DND-41 (cell line): ENCODE data around the gene EHD3.

Source experiments
- CTCF ChIP-seq: IDR thresholded peaks from 2 replicates; pipeline ENCODE4 v1.5.1; 2012; ENCODE audit warnings: borderline replicate concordance, low read length, moderate library complexity, mild to moderate bottlenecking; ENCODE audit not compliant: poor library complexity, severe bottlenecking; ENCODE audit errors: extremely low read depth
- EZH2 ChIP-seq: IDR thresholded peaks from 3 replicates; pipeline ENCODE4 v1.6.1; 2012; ENCODE audit warnings: borderline replicate concordance, low read depth, mild to moderate bottlenecking, moderate library complexity, low read length, inconsistent platforms; ENCODE audit not compliant: severe bottlenecking

GRCh38 chr2:31227711-31228125, 6.2 kb upstream of the EHD3 start:
- no peak for TF ChIP-seq CTCF
- TF ChIP-seq EZH2 = no peak
